Bone marrow (tissue), 2 donors: ENCODE measurements around the gene CPNE4.
"Not testable (repeated sequence)": the region's sequence is repeated elsewhere in the genome, so short reads cannot be mapped to it uniquely, and the experiment has no call there.

ENCODE experiments used
- DNase-seq, 2 donors: peaks; one replicate each; lab custom pipeline; 2025; lab: John Stamatoyannopoulos, UW

CPNE4 gene

GRCh38 chr3:131535131-131535530, 499.7 kb downstream of the CPNE4 start:
- DNase-seq = no peak

GRCh38 chr3:131532645-131533044, 502.2 kb downstream of the CPNE4 start:
- no peak for DNase-seq

GRCh38 chr3:131530843-131531242, 504.0 kb downstream of the CPNE4 start:
- DNase-seq = no peak

- no peak for DNase-seq
These were observed 504.4 kb downstream of the CPNE4 start for GRCh38 chr3:131530388-131530787.

GRCh38 chr3:131526801-131527347, 507.9 kb downstream of the CPNE4 start:
- no peak for DNase-seq

- DNase-seq = no peak
These were observed 516.1 kb downstream of the CPNE4 start for GRCh38 chr3:131518680-131519079.

- no peak for DNase-seq
These were observed 529.4 kb downstream of the CPNE4 start for GRCh38 chr3:131505421-131505820.

- no peak for DNase-seq
These were observed 531.5 kb downstream of the CPNE4 start for GRCh38 chr3:131503320-131503635.

- peak; percentile 67 to 72 for DNase-seq
These were observed 532.1 kb downstream of the CPNE4 start, which contains the start of gene MRPL3 for GRCh38 chr3:131502530-131503319. Gene MRPL3, minus strand, starts transcription at chr3:131502971. Its CDS starts 150 bp downstream, at chr3:131502821.

- DNase-seq = no peak
These were observed 532.9 kb downstream of the CPNE4 start for GRCh38 chr3:131501949-131502348.

- DNase-seq = no peak
These were observed 540.1 kb downstream of the CPNE4 start for GRCh38 chr3:131494706-131495105.

GRCh38 chr3:131491775-131492174, 543.0 kb downstream of the CPNE4 start:
- DNase-seq = no peak

GRCh38 chr3:131491084-131491483, 543.7 kb downstream of the CPNE4 start:
- DNase-seq = no peak

GRCh38 chr3:131486545-131486944, 548.3 kb downstream of the CPNE4 start:
- not testable (repeated sequence) for DNase-seq

- no peak for DNase-seq
These were observed 549.7 kb downstream of the CPNE4 start for GRCh38 chr3:131485119-131485518.

GRCh38 chr3:131484496-131485111, 550.2 kb downstream of the CPNE4 start:
- DNase-seq = no peak
